ENCODE results near the gene ZNF180.
"Not testable (repeated sequence)": the region's sequence is repeated elsewhere in the genome, so short reads cannot be mapped to it uniquely, and the experiment has no call there.

Gene ZNF180

DNA sequence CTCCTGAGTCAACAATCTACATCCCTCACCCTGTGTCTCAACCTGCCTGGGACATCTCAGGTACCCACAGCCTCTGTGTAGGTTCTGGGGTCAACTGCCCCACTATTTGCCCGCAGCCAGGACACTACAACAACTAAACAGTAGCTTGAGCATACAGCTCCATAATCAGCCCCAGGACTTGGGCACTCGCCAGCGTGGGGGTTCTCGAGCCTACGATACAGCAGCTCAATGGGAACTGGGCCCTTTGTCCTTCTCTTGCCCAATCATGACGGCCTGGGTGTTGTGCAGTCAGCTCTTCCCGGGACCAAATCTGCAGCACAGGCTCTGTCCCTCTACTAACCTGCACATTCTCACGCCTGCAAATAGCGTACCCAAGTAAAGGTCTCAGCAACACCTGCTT lies 1.3 kb downstream of the ZNF180 start:
- DNase-seq (ENCODE audit: low read depth, low spot score), result no peak

DNA sequence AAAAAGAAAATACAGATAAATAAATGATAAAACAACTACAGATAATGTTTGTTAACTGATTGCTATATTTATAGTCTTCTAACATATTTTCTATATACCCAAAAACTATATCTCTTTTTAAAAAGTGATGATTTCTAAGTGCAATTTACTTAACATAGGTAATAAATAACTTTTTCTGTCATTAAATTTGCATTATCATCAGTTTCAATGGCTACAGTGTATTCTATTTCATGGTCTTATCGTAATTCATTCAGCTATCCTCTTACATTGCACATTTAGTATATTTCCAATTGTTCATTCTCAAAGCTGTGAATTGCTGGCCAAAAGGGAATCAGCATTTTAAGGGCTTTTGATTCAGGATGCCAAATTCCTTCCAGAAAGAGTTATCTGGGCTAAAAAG lies 3.6 kb downstream of the ZNF180 start:
- DNase-seq (ENCODE audit: low read depth, low spot score), result no peak

- DNase-seq (ENCODE audit: low read depth, low spot score), result no peak
Measured at GRCh38 chr19:44476559-44477408, 23.5 kb downstream of the ZNF180 start.

GRCh38 chr19:44468730-44469129 lies 31.6 kb downstream of the ZNF180 start:
- DNase-seq (ENCODE audit: low read depth, low spot score), result not testable (repeated sequence)

GRCh38 chr19:44462600-44463286 lies 37.6 kb downstream of the ZNF180 start:
- DNase-seq (ENCODE audit: low read depth, low spot score), result not testable (repeated sequence)

DNA sequence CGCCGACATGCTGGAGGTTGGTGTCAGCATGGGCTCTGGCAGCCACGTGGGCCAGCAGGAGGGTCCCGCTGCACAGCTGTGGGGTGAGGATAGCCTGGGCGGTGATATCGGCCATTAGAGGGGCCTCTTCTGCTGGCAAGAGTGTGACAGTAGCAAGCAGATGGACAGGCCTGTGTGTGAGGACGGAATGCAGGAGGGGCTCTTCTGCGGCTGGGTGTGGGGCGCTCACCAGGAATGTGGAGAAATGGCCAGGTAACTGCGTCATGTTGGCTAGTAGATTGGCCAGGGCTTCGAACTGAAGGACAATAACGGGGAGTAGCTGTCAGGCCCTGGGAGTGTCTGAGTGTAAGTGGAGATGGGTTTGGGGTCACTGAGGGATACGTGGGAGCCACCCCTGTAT lies 44.3 kb downstream of the ZNF180 start:
- DNase-seq (ENCODE audit: low read depth, low spot score), result not testable (repeated sequence)

- no peak for DNase-seq (ENCODE audit: low read depth, low spot score)
Measured at GRCh38 chr19:44455100-44455499, 45.2 kb downstream of the ZNF180 start.

DNA sequence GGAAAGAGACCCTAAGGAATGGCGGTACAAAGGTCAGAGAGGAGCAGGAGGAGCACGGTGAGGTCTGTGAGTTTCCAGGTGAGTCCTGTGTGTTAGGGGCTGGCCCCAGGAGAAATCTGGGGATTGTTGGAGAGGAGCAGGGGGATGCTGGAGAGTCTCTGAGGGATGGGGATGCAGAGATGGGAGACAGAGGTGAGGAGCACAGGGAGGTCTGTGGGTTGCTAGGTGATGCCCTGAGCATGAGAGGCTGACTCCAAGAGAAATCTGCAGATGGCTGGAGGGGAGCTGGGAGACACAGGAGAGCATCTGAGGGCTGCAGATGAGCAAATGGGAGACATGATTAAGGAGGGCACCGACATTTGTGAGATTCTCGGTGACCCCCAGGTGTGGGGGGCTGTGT lies 48.0 kb downstream of the ZNF180 start:
- no peak for DNase-seq (ENCODE audit: low read depth, low spot score)

DNA sequence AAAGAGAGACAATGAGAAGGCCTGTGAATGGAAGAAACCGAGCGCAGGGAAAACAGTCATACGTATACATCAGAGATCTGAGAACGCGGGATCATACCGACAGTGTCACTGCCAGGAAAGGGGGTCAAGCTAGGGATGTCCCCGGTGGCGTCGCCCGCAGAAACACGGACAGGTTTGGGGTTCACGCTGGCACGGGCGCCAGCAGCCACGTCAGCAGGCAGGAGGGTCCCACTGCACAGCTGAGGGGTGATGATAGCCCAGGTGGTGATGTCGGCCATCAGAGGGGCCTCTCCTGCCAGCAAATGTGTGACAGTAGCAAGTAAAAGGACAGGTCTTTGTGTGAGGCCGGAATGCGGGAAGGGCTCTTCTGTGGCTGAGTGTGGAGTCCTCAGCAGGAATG lies 48.6 kb downstream of the ZNF180 start:
- no peak for DNase-seq (ENCODE audit: low read depth, low spot score)

DNA sequence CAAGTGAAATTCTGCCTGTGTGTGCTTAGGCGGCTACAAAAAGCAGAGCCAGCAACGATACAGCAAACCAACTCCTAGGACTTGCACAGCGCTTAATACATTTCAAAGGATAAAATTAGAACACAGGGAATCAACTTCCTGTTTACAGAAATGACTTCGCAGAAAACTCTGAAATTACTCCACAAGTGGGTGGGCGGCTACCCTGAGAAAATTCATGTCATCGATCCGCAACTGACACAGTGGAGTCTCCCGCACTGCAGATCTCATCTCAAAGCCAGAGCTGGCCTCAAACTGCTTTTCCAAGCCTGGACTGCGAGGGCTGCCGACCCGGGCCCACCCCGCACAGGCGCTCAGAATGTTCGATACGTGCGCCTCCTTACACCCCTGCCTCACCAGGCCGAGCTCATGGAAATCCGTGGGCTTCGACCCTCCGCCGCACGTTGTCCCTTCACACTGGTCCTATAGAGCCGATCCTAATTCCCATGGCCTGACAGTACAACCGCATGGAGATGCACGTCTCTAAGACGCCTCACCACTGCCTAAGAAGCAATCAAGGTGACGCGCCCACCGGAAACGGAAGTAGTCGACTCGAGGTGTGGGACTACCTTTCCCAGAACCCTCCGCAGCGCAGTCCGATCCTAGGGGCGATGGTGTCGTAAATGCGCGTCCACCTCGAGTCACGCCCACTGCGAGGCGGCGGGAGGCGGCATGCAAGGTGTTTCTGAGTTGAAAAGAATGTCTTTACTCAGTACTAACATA lies 52.2 kb downstream of the ZNF180 start, which contains the start of gene ZNF229:
Gene ZNF229, minus strand, starts transcription at position 557 of the 759 bp plus-strand sequence. CDS start 5,625 bp downstream, outside the sequence.
- peak; percentile 63 for DNase-seq (ENCODE audit: low read depth, low spot score)

DNA sequence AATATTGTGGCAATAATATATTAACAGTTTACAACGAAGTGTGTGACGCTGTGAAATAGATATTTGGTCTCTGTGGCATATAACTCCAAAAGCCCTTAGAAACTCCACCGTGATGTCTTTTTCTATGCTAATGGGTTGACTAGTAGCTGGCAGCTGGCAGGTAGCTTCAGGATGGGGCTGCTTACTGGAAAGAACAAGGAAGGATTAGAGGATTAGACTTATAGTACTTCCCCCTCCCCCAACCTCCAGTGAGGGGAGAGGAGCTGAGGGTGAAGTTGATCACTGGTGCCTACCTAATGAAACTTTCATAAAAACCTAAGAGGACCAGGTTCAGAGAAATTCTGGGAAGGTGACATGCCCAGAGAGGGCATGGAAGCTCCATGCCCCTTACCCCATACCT lies 61.9 kb downstream of the ZNF180 start:
- no peak for DNase-seq (ENCODE audit: low read depth, low spot score)

DNA sequence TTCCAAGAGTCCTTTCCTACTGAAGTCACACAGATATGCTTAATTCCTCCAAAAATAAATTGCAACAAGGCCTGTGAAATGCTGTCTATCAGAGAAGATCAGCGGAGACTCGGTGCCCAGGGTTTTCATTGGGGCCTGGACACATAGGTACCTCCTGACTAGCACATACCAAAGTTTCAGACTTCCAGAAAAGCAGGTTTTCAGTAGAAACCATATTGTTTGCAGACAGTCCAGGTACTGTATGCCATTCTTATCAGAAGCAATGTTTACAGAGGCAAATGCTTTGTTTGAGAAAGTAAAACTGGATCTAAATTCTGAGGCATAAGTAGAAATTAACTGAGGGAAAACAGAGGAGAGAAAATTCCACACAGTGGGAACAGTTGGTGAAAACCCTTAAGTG lies 64.9 kb downstream of the ZNF180 start:
- no peak for DNase-seq (ENCODE audit: low read depth, low spot score)

DNA sequence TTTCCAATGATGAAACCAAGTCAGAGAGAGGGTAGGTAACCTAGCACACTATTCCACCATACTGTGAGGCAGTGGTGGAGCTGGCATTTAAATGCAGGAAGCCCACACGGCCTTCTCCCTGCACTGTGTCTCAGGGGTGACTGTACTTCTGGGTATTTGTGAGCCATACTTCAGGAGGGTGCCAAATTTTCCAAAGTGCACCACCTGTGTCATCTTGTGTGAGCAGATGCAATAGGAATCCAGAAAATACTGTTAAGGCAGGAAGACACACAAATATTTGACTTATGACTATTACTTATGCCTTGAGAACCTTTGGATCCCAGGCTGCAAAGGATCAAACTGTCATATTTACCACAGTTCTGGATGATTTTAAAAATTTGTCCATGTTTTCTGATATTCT lies 69.4 kb downstream of the ZNF180 start:
- no peak for DNase-seq (ENCODE audit: low read depth, low spot score)

All from smooth muscle cell of the brain vasculature (primary cell).